Osteocyte (in vitro differentiated cells): ENCODE results near the gene CDK8. TPM values are rescaled to one million over a fixed set of nuclear protein-coding genes. Genes with fewer than 3 reads are reported as not detected.

Experiments
- DNase-seq: peaks from one replicate; pipeline ENCODE4 v3.0.0; 2021; ENCODE audit warnings: mixed read lengths; ENCODE audit not compliant: unreplicated experiment; ENCODE audit errors: extremely low spot score
- H3K27ac Mint-ChIP-seq: one replicate; pipeline ENCODE4 v1.8.0; 2021; ENCODE audit warnings: mild to moderate bottlenecking, mixed read lengths; ENCODE audit not compliant: unreplicated experiment
- H3K27me3 Mint-ChIP-seq: one replicate; pipeline ENCODE4 v1.8.0; 2021; ENCODE audit warnings: mixed read lengths; ENCODE audit not compliant: unreplicated experiment
- H3K36me3 Mint-ChIP-seq: one replicate; pipeline ENCODE4 v1.8.0; 2021; ENCODE audit warnings: mixed read lengths; ENCODE audit not compliant: unreplicated experiment
- H3K4me1 Mint-ChIP-seq: one replicate; pipeline ENCODE4 v1.8.0; 2021; ENCODE audit warnings: mixed read lengths; ENCODE audit not compliant: unreplicated experiment
- H3K4me3 Mint-ChIP-seq: one replicate; pipeline ENCODE4 v1.8.0; 2021; ENCODE audit warnings: mild to moderate bottlenecking, moderate library complexity, mixed read lengths; ENCODE audit not compliant: unreplicated experiment
- H3K9me3 Mint-ChIP-seq: one replicate; pipeline ENCODE4 v1.8.0; 2021; ENCODE audit warnings: mixed read lengths; ENCODE audit not compliant: unreplicated experiment
- CTCF ChIP-seq: fragments of 200-600 bp; sonication (generic); IDR thresholded peaks from 2 replicates; pipeline ENCODE4 v1.5.0; 2021; ENCODE audit warnings: antibody characterized with exemption, mild to moderate bottlenecking, moderate library complexity
- total RNA-seq: library from RNA; stranded (reverse); gene quantifications from 2 replicates; pipeline ENCODE4 v1.2.1, GENCODE V29; 2021

Gene CDK8
- total RNA-seq, 1 donor from 2014 or later: 12.2 TPM

GRCh38 chr13:26225896-26226617 is 27.9 kb upstream of the CDK8 start:
- H3K27me3 Mint-ChIP-seq: peaks cover 6% of the 10 kb centered on the region
- no peaks in the 10 kb centered on the region for H3K9me3 Mint-ChIP-seq

GRCh38 chr13:26227166-26227971 is 26.6 kb upstream of the CDK8 start:
- Mint-ChIP-seq H3K9me3 (no peaks in the 10 kb centered on the region), H3K27ac (no peak overlapping the region), H3K27me3 (peaks cover 6% of the 10 kb centered on the region), H3K36me3 (no peaks in the 10 kb centered on the region), H3K4me1 (peaks cover 10% of the 10 kb centered on the region), H3K4me3 (no peak overlapping the region)
- TF ChIP-seq CTCF: no peak
- DNase-seq: no peak

More at GRCh38 chr13:26225896-26226617, 27.9 kb upstream of the CDK8 start:
- peaks cover 15% of the 10 kb centered on the region for H3K4me1 Mint-ChIP-seq
- no peak for TF ChIP-seq CTCF
- no peak overlapping the region for H3K4me3 Mint-ChIP-seq
- no peaks in the 10 kb centered on the region for H3K36me3 Mint-ChIP-seq
- DNase-seq: no peak
- no peak overlapping the region for H3K27ac Mint-ChIP-seq

GRCh38 chr13:26228096-26228495 is 25.8 kb upstream of the CDK8 start:
- Mint-ChIP-seq H3K4me1 (peaks cover 4% of the 10 kb centered on the region), H3K27me3 (peaks cover 6% of the 10 kb centered on the region)
- DNase-seq: no peak

GRCh38 chr13:26229080-26229615 is 24.8 kb upstream of the CDK8 start:
- no peaks in the 10 kb centered on the region for H3K36me3 Mint-ChIP-seq
- no peaks in the 10 kb centered on the region for H3K9me3 Mint-ChIP-seq
- H3K4me1 Mint-ChIP-seq: no peaks in the 10 kb centered on the region
- DNase-seq: no peak
- no peak overlapping the region for H3K4me3 Mint-ChIP-seq
- peaks cover 6% of the 10 kb centered on the region for H3K27me3 Mint-ChIP-seq
- no peak overlapping the region for H3K27ac Mint-ChIP-seq
- no peak for TF ChIP-seq CTCF

More at GRCh38 chr13:26228096-26228495, 25.8 kb upstream of the CDK8 start:
- H3K27ac Mint-ChIP-seq: no peak overlapping the region
- TF ChIP-seq CTCF: no peak
- no peaks in the 10 kb centered on the region for H3K36me3 Mint-ChIP-seq
- no peak overlapping the region for H3K4me3 Mint-ChIP-seq
- H3K9me3 Mint-ChIP-seq: no peaks in the 10 kb centered on the region

GRCh38 chr13:26230703-26231102 is 23.2 kb upstream of the CDK8 start:
- Mint-ChIP-seq H3K27me3 (peaks cover 13% of the 10 kb centered on the region), H3K9me3 (no peaks in the 10 kb centered on the region), H3K36me3 (no peaks in the 10 kb centered on the region), H3K4me3 (no peak overlapping the region), H3K4me1 (no peaks in the 10 kb centered on the region), H3K27ac (no peak overlapping the region)
- no peak for TF ChIP-seq CTCF
- DNase-seq: no peak
